Right forelimb (tissue), 1 donor: ENCODE measurements around the gene APC2.
"Not testable (repeated sequence)": the region's sequence is repeated elsewhere in the genome, so short reads cannot be mapped to it uniquely, and the experiment has no call there.

Experiments used
- DNase-seq: peaks from one replicate; pipeline ENCODE4 v3.0.0-alpha.2; 2018

APC2 gene

GRCh38 chr19:1417145-1417544, 32.8 kb upstream of the APC2 start:
- no peak for DNase-seq

GRCh38 chr19:1417681-1418495, 32.0 kb upstream of the APC2 start:
- no peak for DNase-seq

DNA sequence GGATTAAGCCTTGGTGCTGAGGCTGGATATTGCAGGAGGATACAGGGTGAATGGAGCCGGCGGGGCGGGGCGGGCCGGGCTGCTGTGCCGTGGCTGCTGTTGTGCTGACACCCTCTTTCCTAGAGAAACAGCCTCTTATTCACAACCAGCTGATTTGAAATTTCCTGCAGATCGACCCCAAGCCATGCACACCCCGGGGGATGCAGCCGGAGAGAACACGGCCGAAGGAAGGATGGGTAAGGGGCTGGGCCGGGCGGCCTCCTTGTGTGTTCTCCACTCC, 31.5 kb upstream of the APC2 start:
- no peak for DNase-seq

GRCh38 chr19:1418951-1419738, 30.8 kb upstream of the APC2 start:
- no peak for DNase-seq

DNA sequence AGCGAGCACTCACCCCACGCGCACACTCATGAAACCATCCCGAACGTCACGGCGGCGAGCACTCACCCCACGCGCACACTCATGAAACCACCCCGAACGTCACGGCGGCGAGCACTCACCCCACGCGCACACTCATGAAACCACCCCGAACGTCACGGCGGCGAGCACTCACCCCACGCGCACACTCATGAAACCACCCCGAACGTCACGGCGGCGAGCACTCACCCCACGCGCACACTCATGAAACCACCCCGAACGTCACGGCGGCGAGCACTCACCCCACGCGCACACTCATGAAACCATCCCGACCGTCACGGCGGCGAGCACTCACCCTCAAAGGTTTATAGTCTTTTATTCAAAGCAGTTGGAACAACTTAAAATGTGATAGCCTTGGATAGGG, 29.8 kb upstream of the APC2 start:
- DNase-seq = not testable (repeated sequence)

DNA sequence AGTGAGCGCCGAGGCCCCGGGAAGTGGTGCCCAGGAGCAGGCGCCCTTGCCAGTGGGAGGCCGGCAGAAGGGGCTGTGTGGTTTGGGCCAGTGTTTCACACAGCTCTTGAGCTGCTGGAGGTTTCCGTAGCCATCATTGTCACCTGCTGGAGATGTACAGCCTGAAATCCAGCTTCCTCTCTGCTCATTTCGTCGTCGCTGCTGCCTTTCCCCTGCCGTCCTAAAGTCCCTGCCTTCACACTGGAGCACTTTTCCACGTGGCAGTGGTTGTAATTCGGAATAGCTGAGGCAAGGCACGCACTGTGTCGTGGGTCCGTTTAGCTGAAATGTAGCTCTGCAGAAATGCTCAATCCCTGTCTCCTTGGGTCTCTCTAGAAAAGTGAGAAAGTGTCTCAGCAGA, 29.3 kb upstream of the APC2 start:
- no peak for DNase-seq

GRCh38 chr19:1421218-1421957, 28.5 kb upstream of the APC2 start:
- DNase-seq = no peak

DNA sequence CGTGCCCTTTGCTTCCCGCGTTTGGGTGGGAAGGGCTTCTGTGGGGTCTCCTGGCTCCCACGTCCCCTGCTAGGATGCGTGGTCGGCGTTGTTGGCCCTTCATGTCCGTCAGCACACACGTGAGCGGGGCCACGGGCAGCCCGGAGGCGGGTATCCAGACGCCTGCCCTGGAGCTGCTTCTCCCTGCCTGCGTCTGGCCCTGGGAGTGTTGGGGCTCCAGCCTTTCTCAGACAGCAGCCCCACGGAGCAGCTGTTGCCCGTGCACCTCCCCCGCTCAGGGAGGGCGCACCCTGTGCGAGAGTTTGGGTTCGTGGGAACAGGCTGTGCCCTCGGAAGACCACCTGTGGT, 28.0 kb upstream of the APC2 start:
- DNase-seq = no peak

DNA sequence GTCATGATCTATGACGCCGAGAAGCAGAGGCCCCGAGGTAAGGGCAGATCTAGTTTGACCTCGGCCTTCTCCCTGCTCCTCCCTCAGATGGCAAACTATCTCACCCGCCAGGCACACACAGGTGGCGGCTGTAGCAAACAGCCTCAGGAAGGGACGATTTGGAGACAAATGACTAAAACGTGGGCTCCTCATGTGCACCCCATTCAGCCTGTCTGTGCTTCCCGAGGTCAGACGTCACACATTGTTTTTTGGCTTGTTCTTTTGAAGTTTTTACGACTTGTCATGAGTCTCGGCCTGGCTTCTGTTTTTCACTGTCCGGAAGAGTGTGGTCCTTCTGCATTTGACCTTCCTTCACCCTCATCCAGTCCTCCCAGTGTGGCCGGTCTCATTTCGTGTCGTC, 27.6 kb upstream of the APC2 start:
- no peak for DNase-seq

- no peak for DNase-seq
Observed at GRCh38 chr19:1422943-1423342, 27.0 kb upstream of the APC2 start.

- DNase-seq = no peak
Observed at GRCh38 chr19:1423436-1424191, 26.3 kb upstream of the APC2 start.

DNA sequence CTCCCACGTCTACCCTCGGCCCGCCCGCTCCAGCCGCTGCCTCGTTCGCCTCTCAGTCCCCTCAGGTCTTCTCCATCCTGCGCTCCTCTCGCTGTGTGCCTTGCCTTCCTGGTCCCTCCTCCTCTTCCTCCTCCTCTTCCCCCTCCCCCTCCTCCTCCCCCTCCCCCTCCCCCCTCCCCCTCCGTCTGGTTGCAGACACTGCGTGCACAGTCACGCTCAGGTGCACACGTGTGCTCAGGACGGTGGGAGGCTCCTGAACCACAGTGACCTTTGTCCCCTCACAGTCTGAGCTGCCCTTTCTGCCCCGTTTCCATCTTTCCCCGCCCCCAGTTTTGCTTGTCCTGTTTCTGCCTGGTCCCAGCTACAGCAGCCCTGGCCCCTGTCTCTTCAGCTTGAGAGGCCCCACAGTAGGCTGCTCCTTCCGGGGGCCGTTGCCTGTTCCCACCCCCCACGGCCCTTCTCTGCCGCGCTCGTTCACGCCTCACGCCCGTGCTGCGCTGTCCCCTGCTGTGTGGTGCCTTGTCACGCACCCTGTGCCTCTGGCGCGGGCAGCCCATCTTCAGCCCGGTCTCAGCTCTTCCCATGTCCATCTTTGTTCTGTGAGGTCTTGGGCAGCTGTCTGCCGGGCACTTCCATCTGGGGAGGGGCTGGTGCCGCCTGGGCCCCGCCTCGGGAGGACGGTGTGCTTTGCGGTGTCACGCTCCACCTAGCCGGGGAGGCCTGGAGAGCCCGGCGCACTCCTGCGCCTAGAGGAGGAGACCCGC, 25.5 kb upstream of the APC2 start:
- no peak for DNase-seq

DNA sequence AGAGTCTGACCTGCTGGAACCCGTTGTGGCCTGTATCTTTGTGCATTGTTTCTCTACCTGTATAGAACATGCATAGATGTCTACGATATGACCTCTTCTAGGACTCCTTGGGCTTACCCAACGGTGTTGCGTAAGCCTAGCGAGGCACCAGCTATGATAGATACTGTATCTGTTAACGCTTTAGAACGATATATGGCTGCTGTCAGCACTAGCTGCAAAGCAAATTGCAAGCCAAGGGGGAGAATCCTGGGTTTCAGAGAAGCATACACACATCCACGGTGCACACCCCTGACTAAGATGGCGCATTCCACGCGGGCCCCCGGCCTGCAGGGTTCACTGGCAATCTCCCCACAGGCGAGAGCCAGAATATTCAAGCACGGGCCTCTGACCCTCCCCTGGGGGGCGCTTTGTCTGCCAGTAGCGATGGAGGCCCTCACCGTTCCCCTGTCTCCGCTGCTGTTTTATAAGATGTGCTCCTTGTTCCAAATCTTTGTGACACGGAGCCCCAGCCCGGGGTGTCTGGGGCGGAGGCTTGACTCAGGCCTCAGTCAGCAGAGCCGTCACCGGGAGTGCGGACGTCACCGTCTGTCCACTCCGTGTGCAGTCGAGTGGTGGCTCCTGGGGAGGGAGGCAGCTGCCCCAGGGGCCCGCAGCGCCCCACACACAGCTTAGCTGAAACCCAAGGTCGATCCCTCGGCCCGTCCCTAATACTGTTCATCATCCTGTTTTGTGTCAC, 24.7 kb upstream of the APC2 start:
- DNase-seq = no peak

- DNase-seq = no peak
Observed at GRCh38 chr19:1425902-1426301, 24.0 kb upstream of the APC2 start.

DNA sequence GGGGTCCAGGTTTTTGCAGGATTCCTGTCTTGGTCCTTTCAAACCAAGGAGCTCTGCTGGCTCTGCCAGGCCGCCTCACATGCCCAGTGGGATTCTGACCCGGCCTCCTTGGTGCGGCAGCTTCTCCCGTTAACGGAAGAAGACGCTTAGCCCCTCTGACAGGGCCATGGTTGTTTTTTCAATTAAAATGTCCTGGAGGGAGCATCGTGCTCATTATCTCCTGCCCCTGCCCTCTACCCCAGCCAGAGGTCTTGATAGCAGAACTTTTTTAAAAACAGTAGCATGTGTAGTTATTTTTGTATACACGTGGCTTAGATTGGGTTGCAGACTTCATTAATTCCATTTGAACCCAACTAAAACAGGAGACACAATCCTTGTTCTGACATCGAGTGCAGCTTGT, 23.2 kb upstream of the APC2 start:
- DNase-seq = no peak

DNA sequence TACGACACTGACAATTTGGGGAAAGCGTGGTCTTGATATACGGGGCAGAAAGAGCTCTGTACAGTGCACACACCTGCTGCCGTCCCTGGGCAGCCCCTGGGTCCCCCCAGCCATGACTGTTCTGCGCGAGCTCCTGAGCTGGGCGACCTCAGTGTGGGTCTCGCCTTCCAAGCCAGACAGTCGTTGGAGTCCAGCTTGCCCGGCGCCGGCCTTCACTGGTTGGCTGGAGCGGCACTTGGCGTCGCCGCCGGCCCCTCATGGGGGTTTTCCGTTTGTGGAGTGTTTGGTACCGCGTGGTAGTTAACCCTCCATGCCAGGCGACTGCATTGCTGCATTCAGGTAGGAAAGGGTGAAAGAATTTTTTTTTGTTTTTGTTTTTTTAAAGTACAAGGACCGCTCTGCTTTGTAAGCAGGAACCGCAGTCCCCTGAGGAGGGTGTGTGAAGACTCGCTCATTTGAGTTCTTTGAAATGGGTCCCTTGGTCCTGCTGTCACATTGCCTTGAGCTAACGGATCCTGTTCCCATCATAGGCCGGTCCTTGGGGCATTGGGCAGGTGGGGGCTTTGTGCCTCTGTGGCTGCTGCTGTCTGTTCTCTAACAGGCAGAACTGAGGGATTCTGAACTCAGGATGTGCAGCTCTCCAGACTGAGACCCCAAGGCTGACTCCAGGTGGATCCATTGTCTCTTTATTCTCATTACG, 22.6 kb upstream of the APC2 start:
- no peak for DNase-seq

- no peak for DNase-seq
Observed at GRCh38 chr19:1428738-1429391, 21.1 kb upstream of the APC2 start.

DNA sequence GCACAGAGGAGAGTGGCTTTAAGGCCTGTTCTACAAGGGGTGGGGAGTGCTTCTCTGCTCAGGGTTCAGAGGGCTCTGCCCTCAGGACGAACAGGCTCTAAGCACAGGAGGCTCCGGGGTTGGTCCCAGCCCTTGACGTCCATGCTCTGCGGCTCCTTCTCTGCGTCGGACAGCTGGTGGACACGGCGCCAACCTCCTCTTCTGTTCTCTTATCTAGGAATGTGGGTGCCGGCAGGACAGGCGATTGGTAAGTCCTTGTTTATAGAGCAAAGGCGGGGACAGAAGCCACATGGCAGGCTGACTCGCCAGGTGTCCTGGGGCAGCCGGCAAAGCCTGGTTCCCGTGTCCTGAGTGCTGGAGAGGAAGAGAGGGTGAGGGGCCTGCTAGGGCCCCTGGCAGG, 20.2 kb upstream of the APC2 start:
- no peak for DNase-seq

DNA sequence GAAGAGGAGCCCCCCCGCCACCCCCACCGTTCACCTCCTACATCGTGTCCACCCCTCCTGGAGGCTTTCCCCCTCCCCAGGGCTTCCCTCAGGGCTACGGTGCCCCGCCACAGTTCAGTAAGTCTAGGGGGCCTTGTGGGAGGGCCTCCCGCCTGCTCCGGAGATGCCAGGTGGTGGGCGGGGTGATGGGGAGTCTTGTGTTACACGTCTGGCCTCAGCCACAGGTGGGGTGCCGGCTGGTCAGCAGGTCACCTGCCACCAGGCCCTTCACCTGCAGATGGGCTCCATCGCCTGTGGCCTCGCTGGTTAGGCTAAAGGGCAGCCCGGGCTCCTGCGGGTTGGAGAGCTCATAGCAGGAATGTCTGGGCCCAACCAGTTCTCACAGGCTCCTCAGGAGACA, 19.7 kb upstream of the APC2 start:
- no peak for DNase-seq

DNA sequence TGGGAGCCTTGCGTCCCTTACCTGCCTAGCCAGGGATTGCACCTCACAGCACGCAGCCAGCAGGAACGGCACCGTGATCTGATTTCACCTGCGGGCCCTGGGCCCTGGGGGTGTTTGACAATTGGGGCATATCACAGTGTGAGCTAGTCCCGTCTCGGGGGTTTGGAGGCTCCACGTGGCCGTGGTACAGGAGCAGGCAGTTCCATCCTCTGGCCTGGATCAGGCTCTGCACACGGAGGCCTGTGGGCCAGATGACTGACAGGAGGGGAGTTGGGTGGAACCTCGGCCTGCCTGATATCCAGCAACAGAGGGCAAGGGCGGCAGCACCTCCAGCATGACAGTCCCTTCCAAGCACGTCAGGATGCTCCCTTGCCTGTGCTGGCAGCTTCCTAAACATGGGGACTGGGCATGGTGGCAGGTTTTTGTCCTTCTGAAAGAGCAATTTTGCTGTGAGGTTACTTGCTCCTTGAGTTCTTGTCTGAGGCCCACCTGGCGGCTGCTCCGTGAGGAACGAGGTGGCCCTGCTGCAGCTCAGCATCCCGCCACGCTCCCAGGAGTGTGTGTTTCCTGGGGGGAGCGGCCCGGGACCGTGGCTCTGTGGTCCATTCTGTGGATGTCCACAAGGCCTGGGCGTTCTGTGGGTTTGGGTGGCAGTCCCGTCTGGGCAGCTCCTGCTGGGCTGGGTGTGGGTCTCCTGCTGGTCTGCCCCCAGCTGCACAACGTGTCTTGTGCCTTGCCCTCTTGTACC, 18.0 kb upstream of the APC2 start:
- no peak for DNase-seq
